Hepatocyte (in vitro differentiated cells): ENCODE measurements around the gene LRRC32.

Source experiments
- EZH2 ChIP-seq: fragments of 200-600 bp; sonication (generic); IDR thresholded peaks from 2 replicates; pipeline ENCODE4 v1.6.1; 2016; ENCODE audit warnings: antibody characterized with exemption, mild to moderate bottlenecking, borderline replicate concordance
- TF ChIP-seq, protein P1 (sequence below): fragments of 200-600 bp; sonication (generic); IDR thresholded peaks from 2 replicates; pipeline ENCODE4 v1.5.1; 2016; ENCODE audit warnings: antibody characterized with exemption, mild to moderate bottlenecking; ENCODE audit not compliant: poor library complexity

DNA sequence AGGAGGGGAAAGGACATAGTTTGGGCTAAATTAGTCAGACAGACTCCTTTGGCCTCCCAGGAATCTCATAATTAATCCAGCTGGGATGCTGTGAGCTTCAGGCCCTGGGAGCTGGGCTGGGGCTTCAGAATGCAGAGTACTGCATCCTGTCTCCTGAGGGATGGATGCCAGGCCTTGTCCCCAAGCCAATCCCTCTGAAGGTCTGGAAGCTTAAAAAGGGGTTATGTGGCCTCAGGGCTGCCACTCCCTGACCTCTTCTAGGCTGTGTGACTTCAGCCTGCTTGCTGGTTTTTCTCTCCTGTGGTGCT is 6.9 kb upstream of the LRRC32 start:
- TF ChIP-seq, protein P1, sequence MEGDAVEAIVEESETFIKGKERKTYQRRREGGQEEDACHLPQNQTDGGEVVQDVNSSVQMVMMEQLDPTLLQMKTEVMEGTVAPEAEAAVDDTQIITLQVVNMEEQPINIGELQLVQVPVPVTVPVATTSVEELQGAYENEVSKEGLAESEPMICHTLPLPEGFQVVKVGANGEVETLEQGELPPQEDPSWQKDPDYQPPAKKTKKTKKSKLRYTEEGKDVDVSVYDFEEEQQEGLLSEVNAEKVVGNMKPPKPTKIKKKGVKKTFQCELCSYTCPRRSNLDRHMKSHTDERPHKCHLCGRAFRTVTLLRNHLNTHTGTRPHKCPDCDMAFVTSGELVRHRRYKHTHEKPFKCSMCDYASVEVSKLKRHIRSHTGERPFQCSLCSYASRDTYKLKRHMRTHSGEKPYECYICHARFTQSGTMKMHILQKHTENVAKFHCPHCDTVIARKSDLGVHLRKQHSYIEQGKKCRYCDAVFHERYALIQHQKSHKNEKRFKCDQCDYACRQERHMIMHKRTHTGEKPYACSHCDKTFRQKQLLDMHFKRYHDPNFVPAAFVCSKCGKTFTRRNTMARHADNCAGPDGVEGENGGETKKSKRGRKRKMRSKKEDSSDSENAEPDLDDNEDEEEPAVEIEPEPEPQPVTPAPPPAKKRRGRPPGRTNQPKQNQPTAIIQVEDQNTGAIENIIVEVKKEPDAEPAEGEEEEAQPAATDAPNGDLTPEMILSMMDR, result no peak
- no peak for TF ChIP-seq EZH2
